NK-92 (cell line): ENCODE data around the gene CENPF.

ENCODE experiments used
- DNase-seq: peaks from one replicate; lab custom pipeline; 2025; ENCODE audit not compliant: unreplicated experiment; lab: John Stamatoyannopoulos, UW

CENPF gene

GRCh38 chr1:214707306-214708087 lies 104.5 kb downstream of the CENPF start:
- DNase-seq, result no peak

- DNase-seq, result no peak
These were observed 105.4 kb downstream of the CENPF start for GRCh38 chr1:214708321-214708955.

- no peak for DNase-seq
These were observed 106.2 kb downstream of the CENPF start for GRCh38 chr1:214709241-214709640.

- DNase-seq, result no peak
These were observed 109.7 kb downstream of the CENPF start for GRCh38 chr1:214712737-214713136.
